ENCODE data around the gene ESRRG.

The ESRRG gene

GRCh38 chr1:216500273-216500967, 222.8 kb downstream of the ESRRG start:
- DNase-seq: no peak

DNA sequence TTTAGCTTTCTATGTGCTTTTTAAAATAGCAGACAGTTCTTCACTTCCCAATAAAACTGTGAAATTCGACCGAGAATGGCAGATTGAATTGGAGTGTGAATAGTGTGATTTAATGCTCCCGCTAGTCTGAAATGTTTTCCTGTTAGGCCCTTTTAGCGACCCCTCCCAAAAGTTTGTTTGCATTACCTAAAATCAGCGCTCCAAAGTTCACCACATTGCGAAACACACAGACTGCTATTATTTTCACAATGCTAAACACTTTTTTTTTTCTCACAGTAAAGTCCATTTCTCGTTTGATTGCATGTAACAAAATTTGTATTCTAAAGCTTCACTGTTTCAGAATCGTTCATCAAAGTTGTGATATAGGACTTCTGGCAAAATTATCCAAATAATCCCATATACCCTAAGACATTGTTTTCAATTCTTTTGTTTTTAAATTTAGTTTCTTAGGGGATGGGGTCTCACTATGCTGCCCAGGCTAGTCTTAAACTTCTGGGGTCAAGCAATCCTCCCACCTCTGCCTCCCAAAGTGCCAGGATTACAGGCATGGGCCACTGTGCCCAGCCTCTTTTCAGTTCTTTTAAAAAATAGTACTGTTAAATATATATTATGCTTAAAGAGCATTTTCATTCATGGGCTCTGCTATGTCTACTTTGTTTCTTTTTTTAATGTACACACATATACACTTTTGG, 223.5 kb downstream of the ESRRG start:
- no peak for DNase-seq

GRCh38 chr1:216498277-216498676, 225.0 kb downstream of the ESRRG start:
- no peak for DNase-seq

- no peak for DNase-seq
Observed at GRCh38 chr1:216485042-216485441, 238.2 kb downstream of the ESRRG start.

GRCh38 chr1:216483672-216484401, 239.4 kb downstream of the ESRRG start:
- DNase-seq: no peak

DNA sequence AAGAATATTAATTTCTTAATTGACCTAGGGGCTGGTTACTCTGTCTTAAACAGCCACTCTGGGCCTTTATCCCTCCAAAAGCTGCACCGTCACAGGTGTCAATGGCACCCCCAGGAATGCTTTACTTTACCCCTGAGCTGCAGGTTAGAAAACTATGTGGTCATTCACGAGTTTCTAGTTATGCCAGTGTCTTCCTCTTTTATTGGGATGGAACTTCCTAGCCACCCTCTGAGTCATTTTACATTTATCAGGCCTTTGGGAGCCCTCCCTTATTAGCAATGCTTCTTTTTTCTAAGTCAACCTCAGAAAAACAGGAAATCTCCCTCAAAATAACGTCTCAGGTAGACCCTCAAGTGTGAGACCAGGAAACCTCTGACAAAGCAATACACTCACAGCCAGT, 240.6 kb downstream of the ESRRG start:
- no peak for DNase-seq

DNA sequence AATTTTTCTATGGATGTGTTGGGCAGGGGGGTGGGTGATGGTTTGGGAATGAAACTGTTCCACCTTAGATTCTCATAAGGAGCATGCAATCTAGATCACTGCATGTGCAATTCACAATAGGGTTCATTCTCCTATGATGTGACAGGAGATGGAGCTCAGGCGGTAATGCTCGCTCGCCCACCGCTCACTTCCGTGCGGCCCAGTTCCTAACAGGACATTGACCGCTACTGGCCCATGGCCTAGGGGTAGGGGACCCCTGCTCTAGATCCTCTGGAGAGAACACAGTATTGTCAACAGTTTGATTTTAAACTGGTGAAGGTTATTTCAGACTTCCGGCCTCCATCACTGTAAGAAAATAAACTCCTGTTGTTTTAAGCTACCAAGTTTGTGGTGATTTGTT, 245.0 kb downstream of the ESRRG start:
- DNase-seq: no peak

DNA sequence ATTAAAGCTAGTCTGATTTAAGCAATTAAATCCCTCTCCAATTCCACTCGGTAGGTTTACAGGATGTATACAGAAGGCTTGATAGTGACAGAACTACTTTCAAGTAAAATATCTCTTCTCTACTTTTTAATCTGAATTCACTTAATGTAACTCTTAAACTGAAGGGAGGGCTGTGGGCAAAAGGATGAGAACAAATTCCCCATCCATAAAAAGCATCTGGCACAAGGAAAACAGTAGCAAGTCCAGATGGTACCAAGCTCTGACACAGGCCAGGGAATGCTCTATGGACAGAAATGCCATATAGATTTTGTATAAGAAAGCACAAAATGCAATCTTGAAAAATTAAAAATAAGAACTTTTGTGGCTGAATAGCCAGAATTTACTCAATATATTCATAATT, 246.9 kb downstream of the ESRRG start:
- no peak for DNase-seq

DNA sequence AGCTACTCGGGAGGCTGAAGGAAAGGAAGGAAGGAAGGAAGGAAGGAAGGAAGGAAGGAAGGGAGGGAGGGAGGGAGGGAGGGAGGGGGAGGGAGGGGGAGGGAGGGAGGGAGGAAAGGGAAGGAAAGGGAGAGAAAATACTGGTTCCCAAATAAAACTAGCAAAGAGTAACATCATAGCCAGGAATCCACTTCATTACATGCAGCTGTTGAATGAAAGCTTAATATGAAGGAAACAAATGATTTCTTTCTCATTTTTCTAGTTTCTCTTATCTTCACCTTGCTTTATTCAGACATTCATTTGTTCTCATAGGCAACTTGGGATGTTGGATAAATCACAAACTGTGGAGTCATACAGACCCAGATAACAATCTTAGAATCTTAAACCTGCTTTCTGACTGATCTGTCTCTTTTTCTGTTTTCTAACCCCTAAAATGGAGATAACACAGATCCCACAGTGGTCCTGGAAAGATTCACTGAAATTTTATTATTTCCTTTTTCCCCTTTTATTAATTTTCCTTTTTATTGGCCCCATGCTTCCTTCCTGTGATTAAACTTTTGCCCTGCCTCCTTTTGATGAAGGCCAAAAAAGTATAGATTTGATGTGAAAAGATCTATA, 247.5 kb downstream of the ESRRG start:
- DNase-seq: no peak

DNA sequence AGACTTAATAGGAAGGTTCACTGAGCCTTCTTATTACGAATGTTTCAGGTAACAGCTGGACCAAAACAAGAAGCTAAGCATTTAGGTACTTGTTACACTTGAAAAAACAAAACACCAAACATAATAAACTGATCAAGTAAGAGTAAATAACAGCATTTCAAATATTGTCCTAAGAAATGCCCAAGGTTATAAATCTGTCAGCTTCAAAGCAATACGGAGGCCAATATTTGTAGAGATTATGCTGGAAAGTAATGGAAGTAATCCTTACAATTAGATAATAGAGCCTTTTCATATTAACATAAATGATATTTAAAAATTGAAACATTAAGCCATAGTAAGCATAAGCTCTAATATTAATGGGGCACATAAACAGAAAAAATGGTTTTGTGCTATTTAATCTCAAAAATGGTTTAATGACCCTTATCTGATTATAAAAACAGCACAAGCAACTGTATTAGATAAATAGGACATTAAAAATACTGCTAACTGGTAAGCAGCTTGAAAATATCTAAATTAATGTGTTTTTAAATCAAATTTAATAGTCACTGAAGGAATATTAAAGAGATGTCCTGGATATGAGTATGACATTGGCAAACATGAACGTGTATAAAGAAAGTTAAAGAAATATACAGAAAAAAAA, 256.9 kb downstream of the ESRRG start:
- no peak for DNase-seq

DNA sequence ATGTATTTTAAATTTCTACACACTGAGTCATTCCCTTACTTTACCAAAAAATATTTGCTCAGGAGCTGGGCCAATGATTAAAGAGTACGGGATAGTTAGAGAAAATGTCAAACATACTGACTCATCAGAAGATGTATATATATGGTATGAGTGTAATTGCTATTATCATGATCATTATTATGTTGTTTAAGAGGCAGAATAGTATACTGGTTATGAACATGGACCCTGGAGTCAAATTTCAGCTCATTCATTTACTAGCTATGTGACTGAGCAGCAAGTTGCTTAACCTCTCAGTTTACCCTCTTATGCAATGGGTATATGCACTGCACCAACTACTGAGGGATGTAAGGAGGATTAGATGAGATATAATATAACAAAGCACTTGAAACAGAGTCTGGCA, 258.7 kb downstream of the ESRRG start:
- no peak for DNase-seq

DNA sequence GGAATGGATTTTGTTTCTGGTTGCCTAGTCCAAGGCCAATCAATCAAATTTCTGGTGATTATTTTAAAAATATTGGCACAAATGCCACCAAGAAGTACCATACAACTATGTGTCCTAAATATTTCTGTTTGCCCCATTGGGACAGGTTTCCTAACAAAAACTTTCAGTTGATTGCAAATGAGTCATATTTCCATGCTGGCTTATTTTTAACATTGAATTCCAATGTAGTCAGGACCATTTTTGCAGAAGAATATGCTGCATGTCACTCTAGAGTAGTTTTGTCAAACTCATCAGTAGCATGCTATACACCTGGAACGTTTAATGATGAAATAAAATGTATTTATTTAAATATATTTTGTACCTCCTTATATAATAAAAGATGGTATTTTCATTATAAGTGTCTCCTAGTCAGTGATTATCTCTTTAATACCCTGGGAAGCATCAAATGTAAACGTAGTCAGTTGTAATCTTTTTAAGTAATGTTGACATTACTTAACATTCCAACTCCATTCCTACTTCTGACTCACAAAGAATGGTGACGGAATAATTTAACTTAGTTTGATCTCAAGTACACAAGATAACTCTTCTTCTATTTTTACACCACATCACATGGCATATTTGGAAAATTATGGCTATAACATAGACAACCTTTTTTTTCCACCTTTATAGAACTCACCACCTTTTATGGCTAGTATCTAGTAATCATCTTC, 261.0 kb downstream of the ESRRG start:
- DNase-seq: no peak

DNA sequence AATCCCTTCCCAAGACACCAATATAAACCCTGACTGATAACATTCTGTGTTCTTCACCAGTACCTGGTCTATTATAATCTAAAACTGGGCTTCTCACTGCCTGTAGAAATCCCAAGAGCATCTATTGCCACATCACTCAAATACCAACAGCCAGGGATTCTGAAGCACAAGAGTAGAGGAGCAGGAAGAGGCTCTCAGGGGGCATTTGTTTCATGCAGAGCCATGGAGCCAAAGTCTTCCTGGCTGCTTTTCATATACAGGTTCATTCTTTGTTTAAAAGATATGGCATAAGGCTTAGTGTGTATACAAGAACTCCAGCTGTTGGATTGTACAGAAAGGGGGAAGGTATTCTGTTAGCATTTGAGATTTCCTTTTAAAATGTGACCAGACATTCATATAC, 261.8 kb downstream of the ESRRG start:
- no peak for DNase-seq

- DNase-seq: no peak
Observed at GRCh38 chr1:216459651-216460207, 263.5 kb downstream of the ESRRG start.

DNA sequence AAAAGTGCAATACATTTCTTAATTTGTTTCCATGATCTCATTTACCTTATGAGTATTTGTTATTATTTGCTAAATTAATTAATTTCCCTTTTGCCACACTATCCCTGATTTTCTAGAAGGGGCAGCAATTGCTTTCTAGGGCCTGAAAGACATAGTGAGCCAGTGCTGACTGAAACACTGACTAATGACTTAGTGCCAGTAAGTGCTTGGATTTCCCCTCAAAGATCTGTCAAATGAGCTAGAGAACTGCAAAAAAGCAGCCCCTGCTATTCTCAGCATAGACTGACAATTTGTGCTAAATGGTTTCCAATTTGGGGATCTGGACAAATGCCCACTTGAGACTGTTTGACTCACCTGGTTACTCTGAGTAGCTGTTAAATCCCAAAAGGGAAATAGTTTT, 264.4 kb downstream of the ESRRG start:
- DNase-seq: no peak

DNA sequence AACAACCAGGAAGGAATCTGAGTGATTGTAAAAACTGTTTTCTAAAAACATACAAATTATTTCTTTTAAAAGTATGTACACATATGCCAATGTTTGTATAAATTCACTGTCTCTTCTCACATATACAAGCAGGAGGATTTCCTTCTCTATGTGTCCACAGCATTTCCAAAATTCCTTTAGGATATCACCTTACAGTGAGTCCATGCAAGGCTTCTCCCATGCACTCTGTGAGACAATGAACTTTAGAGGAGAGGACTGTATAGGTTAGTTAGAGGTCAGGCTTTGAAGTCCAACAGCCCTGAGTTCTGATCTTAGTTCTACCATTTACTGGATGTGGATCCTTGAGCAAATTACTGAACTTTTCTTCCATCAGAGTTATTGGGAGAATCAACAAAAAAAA, 265.9 kb downstream of the ESRRG start:
- no peak for DNase-seq

DNA sequence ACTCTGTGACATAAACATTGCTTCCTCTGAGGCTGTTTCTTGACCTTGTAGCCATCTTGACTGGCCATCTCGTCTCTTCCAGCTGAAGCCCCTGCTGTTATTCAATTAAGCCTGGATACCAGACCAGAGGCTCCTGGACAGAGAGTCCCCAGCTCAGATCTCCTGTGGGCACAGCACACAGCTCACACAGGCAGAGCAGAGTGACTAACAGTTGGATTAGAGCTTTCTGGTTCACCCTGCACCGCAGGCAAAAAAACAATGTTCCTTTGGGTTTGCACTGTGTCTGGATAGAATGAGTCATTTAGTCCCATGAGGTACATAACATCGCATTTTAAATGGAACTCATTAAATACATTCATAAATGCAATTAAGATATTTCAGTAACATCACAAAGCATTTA, 266.5 kb downstream of the ESRRG start:
- DNase-seq: no peak

- DNase-seq: no peak
Observed at GRCh38 chr1:216453777-216454176, 269.5 kb downstream of the ESRRG start.

Measured in femur (tissue), 1 donor.